Tibial nerve (tissue), 4 donors: ENCODE measurements around the gene SERPINA4. TPM values are rescaled to one million over a fixed set of nuclear protein-coding genes. Genes with fewer than 3 reads are reported as not detected.

Experiments used
- DNase-seq, 2 donors: peaks; one replicate each; pipeline ENCODE4 v3.0.0-alpha.2; 2019; ENCODE audit warnings: low spot score in 2 of 2
- H3K27ac ChIP-seq, 4 donors: fragments of 200-600 bp; sonication (generic) in 3 of 4; one replicate each; pipeline ENCODE4 v1.5.1; 2017 to 2019; ENCODE audit warnings: mild to moderate bottlenecking in 1 of 4
- H3K27me3 ChIP-seq, 2 donors: fragments of 200-600 bp; sonication (generic) in 1 of 2; one replicate each; pipeline versions ENCODE4 v1.5.1 to v1.6.0; 2017 to 2019
- H3K36me3 ChIP-seq, 3 donors: fragments of 200-600 bp; sonication (generic); one replicate each; pipeline ENCODE4 v1.5.1; 2018 to 2019
- H3K4me1 ChIP-seq, 4 donors: fragments of 200-600 bp; sonication (generic) in 3 of 4; one replicate each; pipeline ENCODE4 v1.5.1; 2017 to 2019
- H3K4me3 ChIP-seq, 4 donors: fragments of 200-600 bp; sonication (generic) in 3 of 4; one replicate each; pipeline ENCODE4 v1.5.1; 2017 to 2019; ENCODE audit warnings: mild to moderate bottlenecking in 1 of 4, moderate library complexity in 1 of 4
- H3K9me3 ChIP-seq, 4 donors: fragments of 200-600 bp; sonication (generic) in 3 of 4; one replicate each; pipeline ENCODE4 v1.5.1; 2017 to 2019
- EP300 ChIP-seq, 2 donors: sonication (generic); formaldehyde crosslinking; IDR thresholded peaks; one replicate each; pipeline ENCODE4 v1.6.1; 2017; ENCODE audit warnings: antibody characterized with exemption in 2 of 2, mild to moderate bottlenecking in 1 of 2
- POLR2A ChIP-seq, 2 donors: fragments of 450-650 bp; IDR thresholded peaks; one replicate each; pipeline ENCODE4 v1.6.1; 2017; ENCODE audit warnings: antibody characterized with exemption in 2 of 2, mild to moderate bottlenecking in 2 of 2, moderate library complexity in 2 of 2
- WGBS, 2 donors: methylation state at CpG; one replicate each; pipeline ENCODE4 v1.1.5; 2018; 5-methylcytosine and 5-hydroxymethylcytosine counted together
- total RNA-seq, 4 donors: library from RNA; depleted of rRNA; stranded (reverse); fragments of >200 nt; gene quantifications; one replicate each; pipeline ENCODE4 v1.1.0, GENCODE V29; 2016
- TF ChIP-seq, protein P1 (sequence below), 5 experiments: fragments of 200-600 bp in 3 of 5; fragments of 450-650 bp in 2 of 5; sonication (generic) in 3 of 5; IDR thresholded peaks; one replicate each; pipeline ENCODE4 v1.5.1; 2016 to 2019; ENCODE audit warnings: antibody characterized with exemption in 5 of 5, mild to moderate bottlenecking in 3 of 5, moderate library complexity in 2 of 5

The SERPINA4 gene
- total RNA-seq, 4 donors from 2014 or later = not detected

- Histone ChIP-seq H3K9me3 (no peaks in the 10 kb centered on the region), H3K27ac (no peak overlapping the region), H3K27me3 (no peaks in the 10 kb centered on the region), H3K4me1 (peaks cover 0 to 38% (median 14%) of the 10 kb centered on the region in 4 donors), H3K36me3 (no peaks in the 10 kb centered on the region), H3K4me3 (no peak overlapping the region)
- TF ChIP-seq POLR2A (IDR thresholded peaks at IDR 0.05) = no peak
- no peak for TF ChIP-seq EP300 (IDR thresholded peaks at IDR 0.05)
- TF ChIP-seq, protein P1, sequence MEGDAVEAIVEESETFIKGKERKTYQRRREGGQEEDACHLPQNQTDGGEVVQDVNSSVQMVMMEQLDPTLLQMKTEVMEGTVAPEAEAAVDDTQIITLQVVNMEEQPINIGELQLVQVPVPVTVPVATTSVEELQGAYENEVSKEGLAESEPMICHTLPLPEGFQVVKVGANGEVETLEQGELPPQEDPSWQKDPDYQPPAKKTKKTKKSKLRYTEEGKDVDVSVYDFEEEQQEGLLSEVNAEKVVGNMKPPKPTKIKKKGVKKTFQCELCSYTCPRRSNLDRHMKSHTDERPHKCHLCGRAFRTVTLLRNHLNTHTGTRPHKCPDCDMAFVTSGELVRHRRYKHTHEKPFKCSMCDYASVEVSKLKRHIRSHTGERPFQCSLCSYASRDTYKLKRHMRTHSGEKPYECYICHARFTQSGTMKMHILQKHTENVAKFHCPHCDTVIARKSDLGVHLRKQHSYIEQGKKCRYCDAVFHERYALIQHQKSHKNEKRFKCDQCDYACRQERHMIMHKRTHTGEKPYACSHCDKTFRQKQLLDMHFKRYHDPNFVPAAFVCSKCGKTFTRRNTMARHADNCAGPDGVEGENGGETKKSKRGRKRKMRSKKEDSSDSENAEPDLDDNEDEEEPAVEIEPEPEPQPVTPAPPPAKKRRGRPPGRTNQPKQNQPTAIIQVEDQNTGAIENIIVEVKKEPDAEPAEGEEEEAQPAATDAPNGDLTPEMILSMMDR (IDR thresholded peaks at IDR 0.05) = no peak
- no peak for DNase-seq
- WGBS, 2 donors = 78 to 84% methylated on average over 5 of the region's 5 CpGs
Measured at GRCh38 chr14:94584591-94585280, 23.5 kb downstream of the SERPINA4 start.

- no peak for DNase-seq
Measured at GRCh38 chr14:94586635-94587034, 25.4 kb downstream of the SERPINA4 start.

DNA sequence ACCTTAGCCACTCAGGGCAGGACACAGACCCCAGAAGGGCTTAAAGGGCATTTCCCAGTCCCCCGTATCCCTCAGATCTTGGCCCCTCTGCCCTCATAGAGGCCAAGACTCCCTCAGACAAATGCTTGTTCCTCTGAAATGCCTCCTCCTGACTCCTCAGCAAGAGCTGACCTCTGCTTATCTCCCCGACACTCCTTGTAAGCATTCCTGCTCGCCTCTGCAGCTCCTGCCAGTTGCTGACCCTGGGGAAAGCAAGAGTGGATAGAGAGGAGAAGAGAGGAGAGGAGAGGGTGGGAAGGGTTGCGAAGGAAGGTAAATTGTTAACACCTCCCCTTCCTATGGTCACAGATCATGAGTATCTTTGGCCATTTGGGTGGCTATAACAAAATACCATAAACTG lies 27.1 kb downstream of the SERPINA4 start:
- no peak overlapping the region for H3K4me3 ChIP-seq
- no peaks in the 10 kb centered on the region for H3K9me3 ChIP-seq
- DNase-seq = no peak
- peaks cover 0 to 8% (median 0%) of the 10 kb centered on the region in 4 donors for H3K4me1 ChIP-seq
- H3K27ac ChIP-seq = no peak overlapping the region
- H3K27me3 ChIP-seq = no peaks in the 10 kb centered on the region
- peaks cover 0 to 11% (median 0%) of the 10 kb centered on the region in 3 donors for H3K36me3 ChIP-seq
- 77 to 82% methylated on average over 4 of the region's 4 CpGs for WGBS, 2 donors
- TF ChIP-seq POLR2A (IDR thresholded peaks at IDR 0.05) (no peak), EP300 (IDR thresholded peaks at IDR 0.05) (no peak)
- TF ChIP-seq, protein P1 (IDR thresholded peaks at IDR 0.05) = no peak

More at GRCh38 chr14:94586635-94587034, 25.4 kb downstream of the SERPINA4 start:
- Histone ChIP-seq H3K36me3 (peaks cover 0 to 11% (median 0%) of the 10 kb centered on the region in 3 donors), H3K27ac (no peak overlapping the region), H3K4me1 (peaks cover 0 to 21% (median 2%) of the 10 kb centered on the region in 4 donors), H3K4me3 (no peak overlapping the region), H3K27me3 (no peaks in the 10 kb centered on the region), H3K9me3 (no peaks in the 10 kb centered on the region)
- TF ChIP-seq EP300 (IDR thresholded peaks at IDR 0.05) (no peak), POLR2A (IDR thresholded peaks at IDR 0.05) (no peak)
- TF ChIP-seq, protein P1 (IDR thresholded peaks at IDR 0.05) = no peak
- 69 to 97% methylated on average over 4 of the region's 4 CpGs for WGBS, 2 donors

DNA sequence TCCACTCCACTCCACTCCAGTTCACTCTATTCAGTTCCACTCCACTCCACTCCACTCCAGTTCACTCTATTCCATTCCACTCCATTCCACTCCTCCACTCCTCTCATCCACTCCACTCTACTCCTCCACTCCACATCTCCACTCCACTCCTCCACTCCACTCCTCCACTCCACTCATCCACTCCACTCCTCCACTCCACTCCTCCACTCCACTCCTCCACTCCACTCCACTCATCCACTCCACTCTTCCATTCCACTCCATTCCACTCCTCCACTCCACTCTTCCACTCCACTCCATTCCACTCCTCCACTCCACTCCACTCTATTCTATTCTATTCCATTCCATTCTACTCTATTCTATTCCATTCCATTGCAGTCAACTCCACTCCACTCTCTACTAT lies 29.8 kb downstream of the SERPINA4 start:
- TF ChIP-seq POLR2A (IDR thresholded peaks at IDR 0.05) = no peak
- TF ChIP-seq, protein P1 (IDR thresholded peaks at IDR 0.05) = no peak
- TF ChIP-seq EP300 (IDR thresholded peaks at IDR 0.05) = no peak
- no peaks in the 10 kb centered on the region for H3K9me3 ChIP-seq
- DNase-seq = no peak
- H3K4me1 ChIP-seq = peaks cover 0 to 3% (median 0%) of the 10 kb centered on the region in 4 donors
- no peak overlapping the region for H3K27ac ChIP-seq
- H3K36me3 ChIP-seq = peaks cover 0 to 11% (median 0%) of the 10 kb centered on the region in 3 donors
- H3K4me3 ChIP-seq = no peak overlapping the region
- no peaks in the 10 kb centered on the region for H3K27me3 ChIP-seq

DNA sequence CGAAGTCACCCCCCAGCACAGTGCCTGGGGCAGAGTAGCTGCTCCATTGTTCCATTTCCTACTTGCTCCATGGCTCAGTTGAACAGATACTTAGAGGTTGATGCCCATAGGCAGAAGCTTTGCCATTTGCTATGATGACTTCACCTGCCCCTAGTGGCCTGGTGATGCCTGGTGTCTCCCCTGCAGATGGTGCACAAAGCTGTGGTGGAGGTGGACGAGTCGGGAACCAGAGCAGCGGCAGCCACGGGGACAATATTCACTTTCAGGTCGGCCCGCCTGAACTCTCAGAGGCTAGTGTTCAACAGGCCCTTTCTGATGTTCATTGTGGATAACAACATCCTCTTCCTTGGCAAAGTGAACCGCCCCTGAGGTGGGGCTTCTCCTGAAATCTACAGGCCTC lies 30.6 kb downstream of the SERPINA4 start:
- Histone ChIP-seq H3K9me3 (no peaks in the 10 kb centered on the region), H3K27me3 (no peaks in the 10 kb centered on the region), H3K4me3 (no peak overlapping the region), H3K4me1 (peaks cover 0 to 3% (median 0%) of the 10 kb centered on the region in 4 donors), H3K27ac (no peak overlapping the region), H3K36me3 (peaks cover 0 to 11% (median 0%) of the 10 kb centered on the region in 3 donors)
- WGBS, 2 donors = 96 to 98% methylated on average over 8 of the region's 8 CpGs
- no peak for TF ChIP-seq POLR2A (IDR thresholded peaks at IDR 0.05)
- no peak for TF ChIP-seq EP300 (IDR thresholded peaks at IDR 0.05)
- TF ChIP-seq, protein P1 (IDR thresholded peaks at IDR 0.05) = no peak
- no peak for DNase-seq
